NCI-H526 (cell line): Measurements from ENCODE around the gene ACAD8.
"Not testable (repeated sequence)": the region's sequence is repeated elsewhere in the genome, so short reads cannot be mapped to it uniquely, and the experiment has no call there.

ENCODE experiments used
- DNase-seq, 2 experiments: peaks; one replicate each; lab custom pipeline; 2025; lab: John Stamatoyannopoulos, UW

Gene ACAD8

GRCh38 chr11:134267461-134267860 is 14.1 kb downstream of the ACAD8 start:
- no peak for DNase-seq

- no peak for DNase-seq
Observed at GRCh38 chr11:134267966-134268365, 14.6 kb downstream of the ACAD8 start.

- peak; percentile 55 to 75 for DNase-seq
Observed at GRCh38 chr11:134270250-134270714, 16.9 kb downstream of the ACAD8 start.

GRCh38 chr11:134271978-134272377 is 18.6 kb downstream of the ACAD8 start:
- no peak for DNase-seq

- DNase-seq = peak; percentile 76 to 94
Observed at GRCh38 chr11:134272381-134273316, 19.3 kb downstream of the ACAD8 start.

- peak; percentile 60 to 69 for DNase-seq
Observed at GRCh38 chr11:134273317-134273712, 19.9 kb downstream of the ACAD8 start.

GRCh38 chr11:134275188-134275533 is 21.8 kb downstream of the ACAD8 start:
- DNase-seq = no peak

- DNase-seq = peak; percentile 85 to 95
Observed at GRCh38 chr11:134275534-134276395, 22.4 kb downstream of the ACAD8 start, which contains the start of gene GLB1L3. Gene GLB1L3, plus strand, starts transcription at chr11:134276379. Its CDS starts 362 bp downstream, at chr11:134276741.

- DNase-seq = peak; percentile 26 to 95
Observed at GRCh38 chr11:134276396-134277182, 23.2 kb downstream of the ACAD8 start.

GRCh38 chr11:134277183-134278001 is 24.0 kb downstream of the ACAD8 start:
- DNase-seq = peak in 1 of 2 experiments; percentile 66

- DNase-seq = no peak
Observed at GRCh38 chr11:134278356-134278755, 25.0 kb downstream of the ACAD8 start.

- DNase-seq = not testable (repeated sequence)
Observed at GRCh38 chr11:134281635-134282034, 28.3 kb downstream of the ACAD8 start.

- DNase-seq = no peak
Observed at GRCh38 chr11:134282121-134283045, 29.0 kb downstream of the ACAD8 start.

- DNase-seq = no peak
Observed at GRCh38 chr11:134283461-134284230, 30.3 kb downstream of the ACAD8 start.

- DNase-seq = not testable (repeated sequence)
Observed at GRCh38 chr11:134284349-134284748, 31.0 kb downstream of the ACAD8 start.

GRCh38 chr11:134287561-134287960 is 34.2 kb downstream of the ACAD8 start:
- no peak for DNase-seq

- no peak for DNase-seq
Observed at GRCh38 chr11:134288486-134288885, 35.1 kb downstream of the ACAD8 start.

GRCh38 chr11:134289167-134289566 is 35.8 kb downstream of the ACAD8 start:
- no peak for DNase-seq

GRCh38 chr11:134289789-134290188 is 36.4 kb downstream of the ACAD8 start:
- DNase-seq = no peak
